ENCODE data around the gene ZNF729. TPM values are rescaled to one million over a fixed set of nuclear protein-coding genes. Genes with fewer than 3 reads are reported as not detected.

ZNF729 gene
- total RNA-seq, 1 experiment from 2014 or later: not detected

GRCh38 chr19:22331521-22331920 is 45.3 kb downstream of the ZNF729 start:
- no TSS peak for BruUV-seq (replicated peaks)
- no peaks in the 10 kb centered on the region for H3K36me3 Mint-ChIP-seq (ENCODE audit: insufficient read depth, unreplicated experiment)
- CTCF ChIA-PET: no interaction called here

GRCh38 chr19:22332924-22333323 is 46.7 kb downstream of the ZNF729 start:
- peaks cover 41% of the 10 kb centered on the region for H3K9me3 Mint-ChIP-seq (ENCODE audit: unreplicated experiment)
- ChIA-PET CTCF (no interaction called here), POLR2A (no interaction called here)
- no peaks in the 10 kb centered on the region for H3K27me3 Mint-ChIP-seq (ENCODE audit: insufficient read depth, unreplicated experiment)
- DNase-seq: no peak
- H3K27me3 ChIP-seq (replicated peaks; ENCODE audit: control insufficient read depth, insufficient read depth, low read length): no peaks in the 10 kb centered on the region
- TF ChIP-seq CTCF (IDR thresholded peaks at IDR 0.05; ENCODE audit: insufficient read depth in 1 of 2, low read depth in 1 of 2, low read length in 1 of 2, severe bottlenecking in 1 of 2, unreplicated experiment in 1 of 2): no peak
- H3K36me3 ChIP-seq (ENCODE audit: control insufficient read depth, insufficient read depth, low read length): no peaks in the 10 kb centered on the region
- H3K4me3 ChIP-seq (ENCODE audit: low read depth, low read length): no peak overlapping the region
- H3K27ac Mint-ChIP-seq (ENCODE audit: unreplicated experiment): no peak overlapping the region
- intact Hi-C loops (cut with micrococcal nuclease; ENCODE audit: unreplicated experiment): no loop called here
- H3K4me1 ChIP-seq: no peaks in the 10 kb centered on the region
- no peaks in the 10 kb centered on the region for H3K4me1 Mint-ChIP-seq (ENCODE audit: low read depth, unreplicated experiment)
- H3K36me3 Mint-ChIP-seq (ENCODE audit: insufficient read depth, unreplicated experiment): no peaks in the 10 kb centered on the region
- H3K9me3 ChIP-seq: no peaks in the 10 kb centered on the region
- H3K4me3 Mint-ChIP-seq (ENCODE audit: unreplicated experiment): no peak overlapping the region
- BruUV-seq (replicated peaks): no TSS peak

More at GRCh38 chr19:22331521-22331920, 45.3 kb downstream of the ZNF729 start:
- Mint-ChIP-seq H3K4me1 (ENCODE audit: low read depth, unreplicated experiment) (no peaks in the 10 kb centered on the region), H3K4me3 (ENCODE audit: unreplicated experiment) (no peak overlapping the region), H3K27ac (ENCODE audit: unreplicated experiment) (no peak overlapping the region), H3K9me3 (ENCODE audit: unreplicated experiment) (peaks cover 41% of the 10 kb centered on the region), H3K27me3 (ENCODE audit: insufficient read depth, unreplicated experiment) (no peaks in the 10 kb centered on the region)
- no peak overlapping the region for H3K4me3 ChIP-seq (ENCODE audit: low read depth, low read length)
- POLR2A ChIA-PET: no interaction called here
- intact Hi-C loops (cut with micrococcal nuclease; ENCODE audit: unreplicated experiment): no loop called here
- no peaks in the 10 kb centered on the region for H3K4me1 ChIP-seq
- no peaks in the 10 kb centered on the region for H3K9me3 ChIP-seq
- no peak for DNase-seq
- H3K27me3 ChIP-seq (replicated peaks; ENCODE audit: control insufficient read depth, insufficient read depth, low read length): no peaks in the 10 kb centered on the region
- TF ChIP-seq CTCF (IDR thresholded peaks at IDR 0.05; ENCODE audit: insufficient read depth in 1 of 2, low read depth in 1 of 2, low read length in 1 of 2, severe bottlenecking in 1 of 2, unreplicated experiment in 1 of 2): no peak
- H3K36me3 ChIP-seq (ENCODE audit: control insufficient read depth, insufficient read depth, low read length): no peaks in the 10 kb centered on the region

- Histone ChIP-seq H3K27me3 (replicated peaks; ENCODE audit: control insufficient read depth, insufficient read depth, low read length) (no peaks in the 10 kb centered on the region), H3K4me1 (no peaks in the 10 kb centered on the region), H3K4me3 (ENCODE audit: low read depth, low read length) (no peak overlapping the region), H3K36me3 (ENCODE audit: control insufficient read depth, insufficient read depth, low read length) (no peaks in the 10 kb centered on the region), H3K9me3 (no peaks in the 10 kb centered on the region)
- DNase-seq: no peak
- Mint-ChIP-seq H3K27ac (ENCODE audit: unreplicated experiment) (no peak overlapping the region), H3K36me3 (ENCODE audit: insufficient read depth, unreplicated experiment) (no peaks in the 10 kb centered on the region), H3K4me1 (ENCODE audit: low read depth, unreplicated experiment) (no peaks in the 10 kb centered on the region), H3K9me3 (ENCODE audit: unreplicated experiment) (peaks cover 24% of the 10 kb centered on the region), H3K27me3 (ENCODE audit: insufficient read depth, unreplicated experiment) (no peaks in the 10 kb centered on the region), H3K4me3 (ENCODE audit: unreplicated experiment) (no peak overlapping the region)
- no TSS peak for BruUV-seq (replicated peaks)
- intact Hi-C loops (cut with micrococcal nuclease; ENCODE audit: unreplicated experiment): no loop called here
- ChIA-PET POLR2A (no interaction called here), CTCF (no interaction called here)
- no peak for TF ChIP-seq CTCF (IDR thresholded peaks at IDR 0.05; ENCODE audit: insufficient read depth in 1 of 2, low read depth in 1 of 2, low read length in 1 of 2, severe bottlenecking in 1 of 2, unreplicated experiment in 1 of 2)
These were observed 49.5 kb downstream of the ZNF729 start for GRCh38 chr19:22335716-22336115.

Data from Caco-2 (cell line).